ENCODE measurements around the gene IP6K1.
A peak's percentile ranks its signal among the peaks of the same experiment; 100 is the strongest.
"Not testable (repeated sequence)": the region's sequence is repeated elsewhere in the genome, so short reads cannot be mapped to it uniquely, and the experiment has no call there.

The IP6K1 gene

DNA sequence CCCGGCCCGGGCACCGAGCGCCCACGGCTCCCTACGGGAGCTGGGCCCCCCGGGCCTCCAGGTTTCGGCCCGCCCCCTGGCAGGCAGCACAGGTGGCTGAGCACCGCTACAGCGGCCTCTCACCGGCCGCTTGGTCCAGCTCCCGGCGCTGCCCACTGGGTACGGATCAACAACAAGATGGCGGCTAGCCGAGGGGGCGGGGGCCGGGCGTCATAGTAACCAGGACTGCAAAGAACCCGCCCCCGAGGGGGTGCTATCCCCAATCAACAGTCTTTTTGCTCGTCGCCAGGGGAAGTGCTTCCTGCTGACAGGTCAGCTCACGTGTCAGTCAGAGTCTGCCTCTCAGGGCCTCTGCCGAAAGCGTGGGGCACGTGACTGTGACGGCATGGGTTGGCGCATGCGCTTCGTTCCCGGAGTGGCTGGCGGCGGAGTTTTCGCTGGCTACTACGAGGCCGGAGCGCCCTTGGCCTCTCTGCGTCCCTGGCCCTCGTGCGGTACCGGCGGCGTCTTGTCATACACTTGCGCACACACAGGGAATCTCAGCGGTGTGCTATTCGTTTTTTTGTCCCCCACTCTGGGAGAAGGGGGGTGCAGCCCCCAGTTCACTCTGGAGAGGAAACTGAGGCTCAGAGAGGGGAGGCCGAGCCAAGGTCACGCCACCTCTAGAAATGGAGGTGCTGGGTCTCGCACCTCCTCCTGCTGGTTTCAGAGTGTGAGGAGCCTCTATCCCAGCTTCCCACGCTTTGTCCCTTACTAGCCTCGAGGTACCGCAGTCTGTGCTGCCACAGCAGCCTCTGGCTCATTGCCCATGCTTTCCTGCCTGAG lies at the start of gene IP6K1:
TSS of gene IP6K1 (minus strand) at position 186 of the 825 bp plus-strand sequence. CDS start 38,502 bp downstream, outside the sequence.
- DNase-seq (ENCODE audit: low spot score), result peak; percentile 99

DNA sequence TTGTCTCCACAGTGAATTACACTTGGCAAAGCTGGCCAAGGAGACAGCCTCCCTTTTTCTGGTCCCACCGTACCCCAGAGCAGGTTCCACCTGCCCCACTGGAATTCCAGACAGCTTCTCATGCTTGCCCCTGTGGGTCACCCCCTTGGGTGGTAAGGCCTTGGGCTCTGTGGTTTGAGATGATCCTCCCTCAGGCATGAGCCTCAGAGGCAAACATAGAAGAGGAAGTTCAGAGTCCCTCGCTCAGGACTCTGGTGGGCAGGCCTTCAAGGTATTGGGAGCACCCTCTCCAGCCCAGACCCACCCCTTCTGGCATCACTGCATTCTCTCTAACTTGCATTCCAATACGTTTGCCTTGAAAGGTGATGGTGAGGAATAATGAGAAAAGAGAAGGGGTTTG lies 45.0 kb upstream of the IP6K1 start:
- DNase-seq (ENCODE audit: low spot score), result no peak

DNA sequence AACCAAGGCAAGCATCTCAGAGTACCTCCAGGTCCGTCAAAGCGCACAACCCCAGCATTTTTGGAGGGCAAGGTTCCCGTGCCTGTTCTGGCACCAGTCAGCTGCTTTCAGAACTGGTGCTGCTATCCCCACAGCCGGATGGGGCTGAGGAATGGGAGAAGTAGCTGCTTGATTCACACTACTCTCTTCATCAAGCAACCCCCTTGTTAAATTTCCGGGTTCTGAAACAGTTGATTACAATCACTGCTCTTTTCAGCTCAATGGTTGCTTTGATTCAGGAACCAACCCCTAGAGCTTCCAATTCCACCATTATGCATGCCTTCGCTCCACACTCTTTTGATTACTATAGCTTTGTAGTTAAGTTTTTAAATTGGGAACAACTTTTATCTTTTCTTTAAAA lies 39.7 kb upstream of the IP6K1 start:
- DNase-seq (ENCODE audit: low spot score), result no peak

DNA sequence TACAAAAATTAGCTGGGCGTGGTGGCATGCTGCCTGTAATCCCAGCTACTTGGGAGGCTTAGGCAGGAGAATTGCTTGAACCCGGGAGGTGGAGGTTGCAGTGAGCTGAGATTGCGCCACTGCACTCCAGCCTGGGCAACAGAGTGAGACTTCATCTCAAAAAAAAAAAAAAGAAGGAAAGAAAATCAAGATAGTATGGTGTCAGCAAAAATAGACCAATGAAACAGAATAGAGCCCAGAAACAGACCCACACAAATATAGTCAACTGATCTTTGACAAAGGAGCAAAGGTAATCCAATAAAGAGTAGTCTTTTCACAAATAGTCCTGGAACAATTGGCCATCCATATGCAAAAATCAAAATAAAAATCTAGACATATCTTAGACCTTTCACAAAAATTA lies 36.8 kb upstream of the IP6K1 start:
- DNase-seq (ENCODE audit: low spot score), result not testable (repeated sequence)

DNA sequence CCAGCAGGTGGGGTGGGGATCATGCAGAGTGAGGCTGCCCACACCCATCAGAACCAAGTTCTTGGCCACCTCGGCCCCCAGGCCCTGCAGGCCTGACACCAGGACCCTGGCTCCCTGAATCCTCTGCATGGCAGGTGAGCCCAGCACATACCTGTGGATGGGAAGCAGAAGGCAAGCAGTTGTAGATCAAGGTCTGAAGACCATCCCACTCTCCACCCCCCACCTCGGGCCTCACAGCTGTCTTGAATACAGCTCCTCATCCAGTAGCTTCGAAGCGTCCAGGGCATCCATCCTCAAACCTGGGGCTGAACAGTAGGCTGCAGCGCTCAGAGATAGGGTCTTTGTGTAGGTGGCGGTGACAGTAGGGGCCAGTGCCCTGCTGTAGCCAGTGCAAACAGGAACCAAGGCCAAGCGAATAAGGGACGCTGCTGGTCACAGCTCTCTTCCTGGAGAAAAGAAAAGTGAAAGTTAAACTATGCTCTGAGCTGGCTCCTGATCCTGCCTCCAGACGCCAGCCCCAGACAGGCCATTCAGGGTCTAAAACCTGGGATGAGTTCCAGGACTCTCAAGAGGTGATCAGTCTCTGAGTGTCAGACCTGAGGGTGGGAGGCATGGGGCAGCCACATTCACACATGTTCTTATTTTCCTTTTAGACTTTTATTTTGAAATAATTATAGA lies 27.3 kb upstream of the IP6K1 start, which contains the start of gene UBA7:
TSS of gene UBA7 (minus strand) at position 457 of the 678 bp plus-strand sequence. CDS start at position 291, 166 bp downstream.
- peak; percentile 69 for DNase-seq (ENCODE audit: low spot score)

DNA sequence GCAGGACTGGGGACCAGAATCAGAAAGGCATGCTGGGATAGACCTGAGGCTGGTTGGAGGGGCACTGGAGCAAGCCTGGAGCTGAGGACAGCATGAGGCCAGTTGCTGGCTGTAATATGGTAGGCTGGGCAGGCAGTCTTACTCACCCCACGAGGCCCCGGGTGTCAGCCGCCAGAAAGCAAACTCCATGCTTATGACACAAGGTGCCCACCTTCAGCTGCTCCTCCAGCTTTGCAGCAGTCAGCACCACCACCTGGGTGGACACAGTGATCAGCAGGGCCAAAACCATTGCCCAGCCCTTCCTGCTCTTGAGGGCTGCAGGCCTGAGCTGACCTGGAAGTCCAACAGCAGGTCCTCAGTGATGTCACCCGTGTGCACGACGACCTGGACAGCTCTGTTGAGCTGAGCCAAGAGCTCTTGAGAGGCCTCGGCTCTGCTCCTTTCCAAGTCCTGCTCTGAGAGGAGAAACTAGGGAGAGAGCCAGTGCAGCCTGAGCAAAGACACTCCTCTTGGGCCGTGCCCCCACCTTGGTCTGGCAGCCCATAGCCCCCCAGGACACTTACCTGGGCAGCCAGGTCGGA lies 26.7 kb upstream of the IP6K1 start:
- no peak for DNase-seq (ENCODE audit: low spot score)

DNA sequence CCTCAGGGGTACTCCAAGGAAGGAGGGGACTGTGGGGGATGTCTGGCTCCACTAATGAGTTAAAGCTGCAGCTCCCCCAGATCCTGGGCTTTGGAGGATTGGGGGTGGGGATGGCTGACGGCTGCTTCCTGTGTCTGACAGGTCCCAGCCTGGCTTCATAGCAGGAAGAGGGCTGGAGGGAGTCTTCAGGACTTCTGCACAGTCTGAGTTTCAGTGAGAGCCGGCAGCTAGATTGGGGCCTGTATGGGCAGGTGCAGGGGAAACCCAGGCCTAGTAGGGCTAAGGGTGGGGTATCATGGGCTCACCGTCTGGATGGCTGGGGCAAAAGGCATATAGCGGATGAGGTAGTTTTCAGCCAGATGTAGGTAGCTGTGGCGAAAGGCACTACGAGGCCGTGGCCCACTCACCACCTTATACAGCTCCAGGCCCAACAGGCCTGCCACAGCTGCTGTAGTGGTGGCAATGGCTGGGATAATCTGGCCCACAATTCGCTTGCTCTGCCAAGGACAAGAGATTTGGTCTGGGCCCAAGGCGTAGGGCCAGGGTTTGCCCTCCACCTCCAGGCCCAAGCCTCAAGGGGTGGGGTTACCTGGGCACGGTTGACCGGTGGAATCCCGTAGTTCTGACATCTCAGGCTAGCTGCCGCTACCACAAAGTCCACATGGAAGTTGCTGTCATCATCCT lies 21.2 kb upstream of the IP6K1 start:
- DNase-seq (ENCODE audit: low spot score), result no peak

DNA sequence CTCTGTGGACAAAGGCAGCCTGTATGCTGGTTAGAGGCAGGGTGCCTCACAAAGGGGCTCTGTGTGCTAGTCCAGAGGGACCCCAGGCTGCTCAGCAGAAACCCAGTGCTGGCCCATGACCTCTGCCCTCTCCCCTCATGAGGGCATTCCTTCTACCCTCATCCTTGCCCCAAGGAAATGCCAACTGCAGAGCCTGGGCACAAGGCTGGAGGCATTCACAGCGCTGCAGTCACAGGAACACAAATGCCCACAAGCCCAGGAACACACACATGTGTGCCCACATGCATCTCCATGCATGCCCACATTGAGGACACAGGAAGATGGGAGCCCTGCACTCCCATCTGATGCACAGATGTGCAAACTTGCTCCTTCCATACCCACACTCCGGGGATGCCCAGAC lies 20.5 kb upstream of the IP6K1 start:
- DNase-seq (ENCODE audit: low spot score), result no peak

DNA sequence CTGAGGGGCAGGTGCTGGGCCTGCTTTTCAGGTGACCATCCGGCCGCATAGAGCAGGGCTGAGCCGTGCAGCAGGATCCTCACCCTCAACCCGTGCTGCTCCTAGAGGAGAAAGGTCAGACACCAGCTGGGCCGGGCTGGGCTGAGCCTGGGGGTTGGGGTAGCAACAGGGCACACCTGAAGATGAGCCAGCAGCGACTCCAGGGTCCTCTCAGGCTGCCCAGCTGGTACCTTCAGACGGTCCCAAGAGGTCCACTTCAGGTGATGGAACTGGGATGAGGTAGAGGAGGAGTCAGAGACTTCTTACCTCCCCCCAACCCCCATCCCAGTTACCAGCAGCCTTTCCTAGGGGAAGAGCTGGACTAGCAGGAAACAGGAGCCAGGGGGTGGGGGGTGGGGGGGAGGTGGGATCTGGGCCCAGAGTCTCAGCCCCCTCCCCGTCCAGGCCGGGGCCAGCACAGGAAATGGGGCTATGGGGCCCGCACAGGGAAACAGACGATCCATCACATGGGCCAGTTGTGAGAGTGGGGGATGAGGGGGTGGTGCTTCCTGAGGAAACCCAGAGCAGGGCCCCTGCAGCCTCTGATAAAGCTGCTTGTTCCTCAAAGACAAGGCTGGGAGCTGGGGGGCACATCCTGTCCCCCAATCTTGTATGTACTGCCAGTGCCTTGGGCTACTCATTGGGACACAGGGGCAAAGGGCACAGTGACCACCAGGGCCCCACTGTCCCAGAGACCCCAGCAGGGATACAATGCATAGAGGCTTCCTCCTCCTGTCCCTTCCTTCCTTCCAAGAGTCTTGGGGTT lies 19.8 kb upstream of the IP6K1 start:
- DNase-seq (ENCODE audit: low spot score), result no peak

DNA sequence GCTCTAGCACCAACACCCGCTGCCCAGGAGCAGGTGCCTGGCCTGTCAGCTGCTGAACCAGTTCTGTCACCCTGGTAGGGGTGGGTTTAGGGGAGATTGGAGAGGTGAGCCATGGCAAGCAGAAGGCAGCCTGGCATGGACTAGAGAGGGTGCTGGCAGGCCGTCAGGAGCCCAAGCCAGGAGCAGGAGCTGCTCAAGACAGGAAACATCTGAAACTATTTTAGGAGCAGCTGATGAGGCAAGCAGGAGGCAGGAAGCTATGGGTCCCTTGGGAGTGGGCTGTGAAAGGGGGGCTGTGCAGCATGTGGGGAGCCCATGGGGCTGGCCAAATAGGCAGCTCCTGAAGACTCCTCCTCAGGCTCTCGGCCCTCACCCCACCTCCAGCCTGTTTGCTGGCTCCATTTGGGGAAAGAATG lies 19.0 kb upstream of the IP6K1 start:
- no peak for DNase-seq (ENCODE audit: low spot score)

DNA sequence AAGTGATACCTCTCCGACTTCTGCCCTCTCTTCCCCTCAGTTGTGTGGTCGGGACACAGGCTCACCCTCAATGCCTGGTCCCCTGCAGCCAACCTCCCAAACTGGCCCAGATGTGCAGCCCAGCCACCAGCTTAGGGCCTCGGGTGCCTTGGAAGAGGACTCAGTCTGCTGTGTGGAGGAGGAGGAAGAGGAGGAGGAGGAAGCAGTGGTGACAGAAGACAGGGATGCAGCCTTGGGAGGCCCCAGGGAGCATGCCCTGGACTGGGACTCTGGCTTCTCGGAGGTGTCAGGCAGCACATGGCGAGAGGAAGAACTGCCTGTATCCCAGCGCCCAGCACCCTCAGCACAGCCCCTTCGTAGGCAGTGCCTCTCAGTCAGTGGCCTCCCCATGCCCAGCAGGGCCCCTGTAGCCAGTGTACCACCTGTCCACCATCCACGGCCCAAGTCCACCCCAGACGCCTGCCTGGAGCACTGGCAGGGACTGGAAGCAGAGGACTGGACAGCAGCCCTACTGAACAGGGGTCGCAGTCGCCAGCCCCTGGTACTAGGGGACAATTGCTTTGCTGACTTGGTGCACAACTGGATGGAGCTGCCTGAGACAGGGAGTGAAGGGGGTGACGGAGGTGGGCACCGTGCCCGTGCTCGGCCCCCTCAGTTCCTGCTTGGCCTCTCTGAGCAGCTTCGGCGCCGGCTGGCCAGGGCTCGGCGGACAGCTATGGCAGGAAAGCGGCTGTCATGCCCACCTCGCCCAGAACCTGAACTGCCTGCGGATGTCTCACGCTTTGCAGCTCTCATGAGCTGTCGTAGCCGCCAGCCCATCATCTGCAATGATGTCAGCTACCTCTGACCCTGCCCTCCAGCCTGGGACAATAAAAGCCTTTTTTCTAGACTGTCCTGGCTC lies 18.0 kb upstream of the IP6K1 start:
- DNase-seq (ENCODE audit: low spot score), result no peak

DNA sequence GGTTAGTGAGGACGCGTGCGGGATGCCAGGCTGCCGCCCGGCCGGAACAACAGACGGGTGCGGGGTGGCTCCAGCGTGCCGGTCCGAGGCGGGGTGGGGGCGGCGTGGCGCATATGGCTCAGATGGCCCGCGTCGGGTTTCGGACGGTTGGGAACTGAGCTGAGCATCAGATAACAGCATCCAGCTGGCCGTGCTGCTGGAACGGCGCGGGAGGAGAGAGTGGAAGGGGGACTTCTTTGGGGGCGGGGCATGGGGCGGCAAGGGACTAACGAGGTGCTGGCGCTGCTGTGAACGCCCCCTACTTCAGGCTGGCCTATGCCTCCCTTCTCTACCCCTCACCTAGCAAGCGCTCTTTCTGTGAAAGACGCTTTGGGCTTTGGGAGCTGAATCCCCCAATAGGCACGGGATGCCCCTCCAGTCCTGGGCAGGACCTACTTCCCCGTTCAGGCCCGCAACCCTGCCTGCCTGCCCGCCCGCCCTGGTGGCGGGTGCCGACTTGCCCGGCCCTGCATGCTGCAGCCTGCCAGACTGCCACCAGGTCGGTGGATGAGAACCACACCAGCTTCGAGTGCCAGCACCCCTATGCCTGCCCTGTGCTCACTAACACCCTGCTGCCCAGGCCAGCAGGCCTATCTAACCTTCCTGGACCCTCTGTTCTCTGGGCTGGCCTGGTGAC lies 17.3 kb upstream of the IP6K1 start:
- DNase-seq (ENCODE audit: low spot score), result no peak

DNA sequence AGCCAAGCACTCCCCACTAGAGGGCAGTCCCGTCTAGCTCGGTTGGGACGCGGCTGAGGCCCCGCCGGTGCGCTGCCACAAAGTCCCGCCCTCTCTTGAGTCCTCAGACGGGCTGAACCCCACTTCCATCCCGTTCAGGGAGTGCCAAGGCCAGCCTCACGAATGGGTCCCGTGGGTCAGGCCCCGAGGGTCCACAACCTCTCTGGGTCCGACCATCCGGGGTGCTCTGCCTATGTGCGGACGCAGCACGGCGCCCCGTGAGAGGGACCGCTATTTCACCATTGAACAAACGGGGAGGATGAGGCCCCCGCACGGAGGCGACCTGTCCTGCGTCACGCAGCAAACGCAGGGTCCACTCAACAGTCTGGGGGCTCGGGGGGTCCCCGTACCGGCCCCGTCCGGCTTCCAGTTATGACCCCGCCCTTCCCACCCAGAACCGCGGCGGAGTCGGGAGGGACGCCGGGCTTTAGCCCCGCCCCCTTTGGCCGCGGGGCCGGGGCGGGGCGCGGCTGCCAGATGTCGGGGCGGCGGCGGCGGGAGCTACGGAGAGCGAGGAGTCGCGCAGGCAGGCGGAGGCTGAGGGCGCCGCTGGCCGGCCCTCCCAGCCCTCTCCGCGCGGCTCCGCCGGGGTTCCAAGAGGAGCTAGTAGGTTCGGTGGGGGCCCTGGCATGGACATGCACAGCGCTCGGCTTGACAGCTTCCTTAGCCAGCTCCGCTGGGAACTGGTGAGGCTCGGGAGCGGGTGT lies 16.6 kb upstream of the IP6K1 start, which contains the start of gene INKA1:
TSS of gene INKA1 (plus strand) at position 543 of the 746 bp plus-strand sequence. CDS start at position 675, 132 bp downstream.
- DNase-seq (ENCODE audit: low spot score), result peak; percentile 91

DNA sequence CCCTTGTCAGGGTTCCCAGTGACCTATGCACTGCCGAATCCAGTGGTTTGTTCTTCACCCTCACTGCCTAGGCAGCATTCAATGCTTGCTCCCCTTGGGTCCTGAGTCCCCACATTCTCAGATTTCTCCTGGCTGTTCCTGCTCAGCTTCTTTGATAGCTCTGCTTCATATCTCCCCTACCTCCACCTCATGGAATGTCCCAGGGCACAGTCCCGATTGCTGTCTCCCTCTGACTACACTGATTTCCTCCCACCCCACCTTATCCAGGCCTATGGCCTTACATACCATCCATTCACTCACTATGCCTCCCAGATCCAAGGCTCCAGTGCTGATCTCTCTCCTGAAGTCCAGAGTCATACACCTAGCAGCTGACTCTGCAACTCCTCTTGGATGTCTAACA lies 14.8 kb upstream of the IP6K1 start:
- DNase-seq (ENCODE audit: low spot score), result no peak

DNA sequence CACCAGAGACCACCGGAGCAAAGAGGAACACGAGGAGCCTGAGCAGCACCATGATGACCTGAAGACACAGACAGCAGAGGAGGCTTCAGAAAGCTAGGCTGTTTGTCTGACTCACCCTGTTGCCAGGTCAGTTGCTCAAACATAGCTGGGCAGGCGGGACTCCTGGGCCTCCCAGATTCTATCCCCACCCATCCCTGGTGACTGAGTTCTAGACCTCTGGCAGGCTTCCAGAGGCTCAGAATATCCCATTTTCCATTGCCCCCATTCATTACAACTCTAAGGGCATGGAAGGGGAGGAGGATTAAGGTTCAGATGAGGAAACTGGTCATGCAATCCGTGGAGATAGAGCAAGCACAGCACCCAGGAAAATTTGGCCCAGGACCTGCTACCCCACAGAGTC lies 13.4 kb upstream of the IP6K1 start, which contains the start of gene CDHR4:
TSS of gene CDHR4 (minus strand) at position 113 of the 400 bp plus-strand sequence. CDS start at position 52, 61 bp downstream.
- DNase-seq (ENCODE audit: low spot score), result peak; percentile 57

DNA sequence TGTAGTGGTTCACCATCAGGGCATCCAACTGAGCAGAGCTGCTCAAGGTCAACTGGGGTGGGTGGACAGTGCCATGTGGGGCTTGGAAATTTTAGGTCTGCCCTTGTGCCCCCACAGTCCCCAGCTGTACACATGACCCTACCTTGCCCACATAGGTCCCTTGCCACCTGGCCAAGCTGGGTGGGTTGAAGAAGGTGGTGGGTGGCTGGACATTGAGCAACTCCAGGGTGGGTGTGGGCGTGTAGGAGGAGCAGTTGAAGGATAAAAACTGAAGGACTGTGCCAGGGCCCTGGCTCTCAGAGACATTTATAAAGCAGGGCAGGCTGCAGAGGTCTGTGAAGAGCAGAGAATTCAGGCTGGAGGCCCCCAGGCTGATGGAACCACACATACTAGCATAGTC lies 12.8 kb upstream of the IP6K1 start:
- DNase-seq (ENCODE audit: low spot score), result no peak

DNA sequence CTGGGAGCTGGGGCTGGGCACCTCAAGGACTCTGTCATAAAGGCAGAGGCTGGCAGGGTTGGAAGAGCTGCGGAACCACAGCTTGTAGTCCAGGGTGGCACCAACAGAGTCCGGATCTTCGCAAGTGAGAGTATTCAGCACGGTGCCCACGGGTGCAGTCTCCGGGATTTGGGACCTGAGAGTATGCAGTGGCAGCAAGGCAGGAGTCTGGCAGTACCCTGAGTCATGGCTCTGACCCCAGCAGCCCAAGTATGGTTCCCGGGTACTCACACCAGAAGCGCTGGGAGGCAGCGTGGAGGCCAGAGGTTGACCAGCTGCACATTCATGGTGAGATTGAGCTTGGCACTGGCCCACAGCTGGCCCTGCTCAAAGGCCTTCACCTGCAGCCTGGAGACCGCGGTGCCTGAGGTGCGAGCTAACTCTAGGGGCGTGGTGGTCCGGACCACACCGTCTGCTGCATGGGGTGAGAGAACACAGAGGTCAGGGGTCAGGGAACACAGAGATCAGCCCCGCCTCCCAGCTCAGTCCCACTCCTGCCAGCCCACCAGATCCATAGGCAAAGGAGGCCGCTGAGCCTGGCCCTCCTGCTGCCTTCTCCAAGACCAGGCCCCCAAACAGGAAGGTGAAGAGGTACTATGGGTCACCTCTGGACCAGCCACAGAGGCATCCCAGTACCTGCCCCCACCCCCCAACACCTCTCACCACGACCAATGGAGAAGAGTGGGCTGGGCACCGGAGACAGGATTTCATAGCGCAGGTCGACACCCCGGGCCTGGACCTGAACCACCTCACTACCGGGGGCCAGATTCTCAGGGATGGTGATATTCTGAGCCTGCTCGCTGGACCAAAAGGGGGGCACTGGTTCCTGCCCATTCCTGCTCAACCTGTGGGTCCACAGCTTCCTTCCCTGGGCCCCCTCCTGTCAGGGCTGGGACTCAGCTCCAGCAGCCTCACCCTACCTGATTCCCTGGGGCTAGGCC lies 8.9 kb upstream of the IP6K1 start:
- no peak for DNase-seq (ENCODE audit: low spot score)

DNA sequence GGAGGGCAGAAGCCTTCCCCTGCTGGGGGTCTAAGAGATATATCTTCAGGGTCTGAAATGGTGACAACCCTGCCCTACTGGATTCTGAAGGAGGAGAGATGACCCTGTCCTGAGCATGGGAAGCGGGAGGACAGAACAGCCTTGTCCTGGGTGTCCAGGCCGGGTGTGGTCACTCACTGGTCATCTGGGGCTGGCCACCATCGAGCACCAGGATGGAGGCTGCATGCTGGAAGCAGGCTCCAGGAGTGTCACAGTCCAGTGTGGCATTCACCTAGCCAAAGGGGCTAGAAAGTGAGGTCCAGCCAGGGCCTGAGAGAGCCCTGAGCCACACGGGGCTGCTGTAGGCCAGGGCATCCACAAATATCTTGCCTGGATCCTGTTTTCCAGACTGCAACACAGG lies 8.1 kb upstream of the IP6K1 start:
- no peak for DNase-seq (ENCODE audit: low spot score)
